ENCODE measurements around the gene KCTD16.

Gene KCTD16

GRCh38 chr5:144478565-144478964, 307.9 kb downstream of the KCTD16 start:
- no peak overlapping the region for H3K4me3 ChIP-seq (replicated peaks; ENCODE audit: low read depth, low read length)
- TF ChIP-seq CTCF (IDR thresholded peaks at IDR 0.05; ENCODE audit: insufficient read depth, low read length, poor library complexity, severe bottlenecking): no peak
- H3K36me3 ChIP-seq (ENCODE audit: control insufficient read depth, insufficient read depth, low read length): no peaks in the 10 kb centered on the region
- no peaks in the 10 kb centered on the region; the same call in 1 of the 2 replicates for H3K27me3 ChIP-seq (replicated peaks; ENCODE audit: control insufficient read depth, insufficient read depth, low read length)
- no peak for DNase-seq (ENCODE audit: extremely low read depth, insufficient read length)

GRCh38 chr5:144481861-144482260, 311.2 kb downstream of the KCTD16 start:
- TF ChIP-seq CTCF (IDR thresholded peaks at IDR 0.05; ENCODE audit: insufficient read depth, low read length, poor library complexity, severe bottlenecking): no peak
- Histone ChIP-seq H3K4me3 (replicated peaks; ENCODE audit: low read depth, low read length) (no peak overlapping the region), H3K36me3 (ENCODE audit: control insufficient read depth, insufficient read depth, low read length) (no peaks in the 10 kb centered on the region), H3K27me3 (replicated peaks; ENCODE audit: control insufficient read depth, insufficient read depth, low read length) (no peaks in the 10 kb centered on the region; the same call in 1 of the 2 replicates)
- no peak for DNase-seq (ENCODE audit: extremely low read depth, insufficient read length)

- H3K27me3 ChIP-seq (replicated peaks; ENCODE audit: control insufficient read depth, insufficient read depth, low read length): no peaks in the 10 kb centered on the region; the same call in 1 of the 2 replicates
- H3K4me3 ChIP-seq (replicated peaks; ENCODE audit: low read depth, low read length): no peak overlapping the region
- no peaks in the 10 kb centered on the region for H3K36me3 ChIP-seq (ENCODE audit: control insufficient read depth, insufficient read depth, low read length)
- no peak for DNase-seq (ENCODE audit: extremely low read depth, insufficient read length)
- TF ChIP-seq CTCF (IDR thresholded peaks at IDR 0.05; ENCODE audit: insufficient read depth, low read length, poor library complexity, severe bottlenecking): no peak
Observed at GRCh38 chr5:144484124-144484897, 313.6 kb downstream of the KCTD16 start.

- no peak overlapping the region for H3K4me3 ChIP-seq (replicated peaks; ENCODE audit: low read depth, low read length)
- TF ChIP-seq CTCF (IDR thresholded peaks at IDR 0.05; ENCODE audit: insufficient read depth, low read length, poor library complexity, severe bottlenecking): no peak
- H3K27me3 ChIP-seq (replicated peaks; ENCODE audit: control insufficient read depth, insufficient read depth, low read length): no peaks in the 10 kb centered on the region; the same call in 1 of the 2 replicates
- DNase-seq (ENCODE audit: extremely low read depth, insufficient read length): no peak
- H3K36me3 ChIP-seq (ENCODE audit: control insufficient read depth, insufficient read depth, low read length): no peaks in the 10 kb centered on the region
Observed at GRCh38 chr5:144485540-144485939, 314.9 kb downstream of the KCTD16 start.

- Histone ChIP-seq H3K4me3 (replicated peaks; ENCODE audit: low read depth, low read length) (no peak overlapping the region), H3K27me3 (replicated peaks; ENCODE audit: control insufficient read depth, insufficient read depth, low read length) (no peaks in the 10 kb centered on the region; the same call in 1 of the 2 replicates), H3K36me3 (ENCODE audit: control insufficient read depth, insufficient read depth, low read length) (no peaks in the 10 kb centered on the region)
- peak; percentile 13 for TF ChIP-seq CTCF (IDR thresholded peaks at IDR 0.05; ENCODE audit: insufficient read depth, low read length, poor library complexity, severe bottlenecking)
- no peak for DNase-seq (ENCODE audit: extremely low read depth, insufficient read length)
Observed at GRCh38 chr5:144487207-144487606, 316.5 kb downstream of the KCTD16 start.
